Gastrocnemius medialis (tissue), 4 donors: ENCODE measurements around the gene ZNF85.

ENCODE experiments used
- POLR2A ChIP-seq, 2 donors: fragments of 450-650 bp; IDR thresholded peaks; one replicate each; pipeline ENCODE4 v1.6.1; 2017; ENCODE audit warnings: antibody characterized with exemption in 2 of 2, mild to moderate bottlenecking in 2 of 2, moderate library complexity in 2 of 2
- TF ChIP-seq, protein P1 (sequence below), 5 experiments: fragments of 450-650 bp in 3 of 5; fragments of 200-600 bp in 2 of 5; sonication (generic) in 2 of 5; IDR thresholded peaks in 4 of 5; conservative IDR thresholded peaks in 1 of 5; 1 replicate in 4 of 5; 2 replicates in 1 of 5; pipeline ENCODE4 v1.5.1; 2016 to 2019; ENCODE audit warnings: antibody characterized with exemption in 5 of 5, mild to moderate bottlenecking in 3 of 5, moderate library complexity in 3 of 5

DNA sequence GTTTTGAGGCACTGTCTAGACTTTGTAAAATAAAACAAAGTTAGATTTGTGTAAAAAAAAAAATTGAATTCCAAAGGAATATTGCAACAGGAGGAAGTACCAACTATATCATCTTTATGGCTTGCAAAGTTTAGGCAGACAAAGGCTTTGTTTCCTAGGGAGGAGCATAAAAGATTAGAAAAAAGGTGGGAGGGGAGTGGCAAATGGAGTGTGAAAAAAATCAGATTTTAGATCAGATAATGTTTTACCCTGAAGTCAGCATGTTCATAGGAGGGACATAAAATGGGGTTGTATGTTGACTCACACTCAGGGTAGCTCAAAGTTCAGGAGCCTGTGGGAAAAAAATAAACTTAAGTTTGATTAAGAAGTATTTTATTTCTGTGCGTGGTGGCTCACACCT is 3.7 kb downstream of the ZNF85 start:
- no peak for TF ChIP-seq POLR2A (IDR thresholded peaks at IDR 0.05)
- TF ChIP-seq, protein P1, sequence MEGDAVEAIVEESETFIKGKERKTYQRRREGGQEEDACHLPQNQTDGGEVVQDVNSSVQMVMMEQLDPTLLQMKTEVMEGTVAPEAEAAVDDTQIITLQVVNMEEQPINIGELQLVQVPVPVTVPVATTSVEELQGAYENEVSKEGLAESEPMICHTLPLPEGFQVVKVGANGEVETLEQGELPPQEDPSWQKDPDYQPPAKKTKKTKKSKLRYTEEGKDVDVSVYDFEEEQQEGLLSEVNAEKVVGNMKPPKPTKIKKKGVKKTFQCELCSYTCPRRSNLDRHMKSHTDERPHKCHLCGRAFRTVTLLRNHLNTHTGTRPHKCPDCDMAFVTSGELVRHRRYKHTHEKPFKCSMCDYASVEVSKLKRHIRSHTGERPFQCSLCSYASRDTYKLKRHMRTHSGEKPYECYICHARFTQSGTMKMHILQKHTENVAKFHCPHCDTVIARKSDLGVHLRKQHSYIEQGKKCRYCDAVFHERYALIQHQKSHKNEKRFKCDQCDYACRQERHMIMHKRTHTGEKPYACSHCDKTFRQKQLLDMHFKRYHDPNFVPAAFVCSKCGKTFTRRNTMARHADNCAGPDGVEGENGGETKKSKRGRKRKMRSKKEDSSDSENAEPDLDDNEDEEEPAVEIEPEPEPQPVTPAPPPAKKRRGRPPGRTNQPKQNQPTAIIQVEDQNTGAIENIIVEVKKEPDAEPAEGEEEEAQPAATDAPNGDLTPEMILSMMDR (IDR thresholded peaks at IDR 0.05 in 4 of 5, conservative IDR thresholded peaks at IDR 0.05 in 1 of 5) = no peak
